ENCODE measurements around the gene PTPA.
"Not testable (repeated sequence)": the region's sequence is repeated elsewhere in the genome, so short reads cannot be mapped to it uniquely, and the experiment has no call there.

PTPA gene

GRCh38 chr9:129177791-129178567 is 66.8 kb downstream of the PTPA start, which contains the start of gene IER5L:
Gene IER5L (minus strand): TSS chr9:129178261. CDS start chr9:129178052, 209 bp downstream.
- DNase-seq (ENCODE audit: low read depth) = peak; percentile 85

- DNase-seq (ENCODE audit: low read depth) = no peak
These were observed 67.6 kb downstream of the PTPA start for GRCh38 chr9:129178568-129179382.

GRCh38 chr9:129181246-129181645 is 70.0 kb downstream of the PTPA start:
- DNase-seq (ENCODE audit: low read depth) = no peak

GRCh38 chr9:129182122-129182521 is 70.9 kb downstream of the PTPA start:
- no peak for DNase-seq (ENCODE audit: low read depth)

- no peak for DNase-seq (ENCODE audit: low read depth)
These were observed 71.6 kb downstream of the PTPA start for GRCh38 chr9:129182625-129183494.

GRCh38 chr9:129183495-129184218 is 72.4 kb downstream of the PTPA start:
- no peak for DNase-seq (ENCODE audit: low read depth)

GRCh38 chr9:129184219-129184524 is 73.0 kb downstream of the PTPA start:
- no peak for DNase-seq (ENCODE audit: low read depth)

- DNase-seq (ENCODE audit: low read depth) = no peak
These were observed 73.4 kb downstream of the PTPA start for GRCh38 chr9:129184596-129185122.

- no peak for DNase-seq (ENCODE audit: low read depth)
These were observed 74.2 kb downstream of the PTPA start for GRCh38 chr9:129185402-129185801.

GRCh38 chr9:129185991-129186390 is 74.8 kb downstream of the PTPA start:
- DNase-seq (ENCODE audit: low read depth) = no peak

GRCh38 chr9:129187042-129187441 is 75.8 kb downstream of the PTPA start:
- DNase-seq (ENCODE audit: low read depth) = no peak

- DNase-seq (ENCODE audit: low read depth) = not testable (repeated sequence)
These were observed 78.8 kb downstream of the PTPA start for GRCh38 chr9:129189971-129190370.

- no peak for DNase-seq (ENCODE audit: low read depth)
These were observed 80.0 kb downstream of the PTPA start for GRCh38 chr9:129191234-129191633.

GRCh38 chr9:129193655-129194054 is 82.4 kb downstream of the PTPA start:
- DNase-seq (ENCODE audit: low read depth) = no peak

GRCh38 chr9:129194221-129194620 is 83.0 kb downstream of the PTPA start:
- DNase-seq (ENCODE audit: low read depth) = no peak

- DNase-seq (ENCODE audit: low read depth) = no peak
These were observed 84.4 kb downstream of the PTPA start for GRCh38 chr9:129195606-129196005.

GRCh38 chr9:129197045-129197444 is 85.8 kb downstream of the PTPA start:
- DNase-seq (ENCODE audit: low read depth) = not testable (repeated sequence)

GRCh38 chr9:129197978-129198318 is 86.7 kb downstream of the PTPA start:
- DNase-seq (ENCODE audit: low read depth) = no peak

Data from stimulated activated CD8-positive, alpha-beta memory T cell treated with anti-CD3 and anti-CD28 coated beads, Interleukin-15, amount 100 ng/mL, for 1 hour (primary cell).